Stimulated activated CD4-positive, alpha-beta T cell treated with anti-CD3 and anti-CD28 coated beads, Interleukin-4, amount 100 ng/mL, for 24 hours (primary cell): Measurements from ENCODE around the gene CHTF18.

ENCODE experiments used
- DNase-seq: peaks from one replicate; pipeline ENCODE4 v3.0.0-alpha.2; 2020

Gene CHTF18

DNA sequence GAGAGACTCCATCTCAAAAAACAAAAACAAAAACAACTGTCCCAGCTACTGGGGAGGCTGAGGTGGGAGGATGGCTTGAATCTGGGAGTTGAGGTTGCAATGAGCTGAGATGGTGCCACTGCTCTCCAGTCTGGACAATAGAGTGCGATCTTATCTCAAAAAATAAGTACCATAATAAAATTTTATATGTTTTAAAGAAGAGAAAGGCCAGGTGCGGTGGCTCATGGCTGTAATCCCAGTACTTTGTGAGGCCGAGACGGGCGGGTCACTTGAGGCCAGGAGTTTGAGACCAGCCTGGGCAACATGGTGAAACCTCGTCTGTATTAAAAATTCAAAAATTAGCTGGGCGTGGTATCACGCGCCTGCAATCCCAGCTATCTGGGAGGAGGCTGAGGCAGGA, 11.6 kb upstream of the CHTF18 start:
- no peak for DNase-seq

DNA sequence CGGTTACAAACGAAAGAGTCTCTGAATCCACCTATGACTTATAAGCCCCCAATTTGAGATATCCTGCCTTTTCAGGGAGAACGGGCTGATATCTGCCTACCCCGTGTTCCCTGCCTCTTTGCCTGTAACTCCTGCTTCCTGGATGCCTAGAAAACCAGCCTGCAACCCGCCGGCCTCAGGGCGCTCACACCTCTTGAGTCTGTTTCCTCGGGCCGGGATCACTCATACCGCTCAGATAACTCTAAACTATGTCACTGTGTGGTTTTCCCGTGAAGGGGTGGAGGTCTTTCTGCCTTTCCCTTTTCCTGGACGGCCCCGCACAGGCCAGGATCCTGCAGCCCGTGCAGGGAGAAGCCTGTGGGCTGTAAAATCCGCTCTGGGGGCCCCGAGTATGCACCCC, 10.6 kb upstream of the CHTF18 start:
- DNase-seq, result no peak

DNA sequence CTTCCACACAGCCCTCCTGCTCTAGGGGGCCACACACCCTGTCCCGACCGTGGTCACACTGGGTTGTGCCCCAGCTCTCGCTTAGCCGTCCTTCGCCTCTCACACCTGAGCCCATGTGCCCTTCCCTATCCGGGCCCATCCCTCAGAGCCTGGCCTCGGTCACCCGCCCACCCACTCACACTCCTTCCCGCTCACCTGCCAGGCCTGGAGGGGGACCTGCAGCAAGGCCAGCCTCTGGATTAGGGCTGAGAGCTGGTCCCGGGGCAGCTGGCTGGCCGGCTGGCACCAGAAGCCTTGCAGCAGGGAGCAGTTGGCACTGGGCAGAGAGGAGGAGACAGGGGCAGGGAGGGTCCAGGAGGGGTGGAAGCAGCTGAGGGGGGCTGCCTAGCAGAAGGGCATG, 10.0 kb upstream of the CHTF18 start:
- DNase-seq, result no peak

DNA sequence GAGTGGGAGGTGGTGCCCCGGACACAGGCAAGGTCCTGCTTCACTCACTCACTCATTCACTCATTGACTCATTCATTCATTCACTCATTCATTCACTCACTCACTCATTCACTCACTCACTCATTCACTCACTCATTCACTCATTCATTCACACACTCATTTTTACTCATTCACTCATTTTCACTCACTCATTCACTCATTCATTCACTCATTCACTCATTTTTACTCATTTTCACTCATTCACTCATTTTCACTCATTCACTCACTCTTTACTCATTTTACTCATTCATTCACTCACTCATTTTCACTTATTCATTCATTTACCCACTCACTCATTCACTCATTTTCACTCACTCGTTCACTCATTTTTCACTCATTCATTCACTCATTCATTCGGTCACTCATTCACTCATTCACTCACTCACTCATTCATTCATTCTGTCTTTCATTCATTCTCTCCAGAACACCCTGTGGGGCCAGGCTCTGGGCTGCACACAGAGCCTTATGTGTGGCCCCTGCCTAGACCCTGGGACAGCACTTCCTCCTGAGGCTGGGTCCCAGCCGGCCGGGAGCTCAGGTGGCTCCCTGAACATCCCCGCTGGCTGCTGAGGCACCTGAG, 9.4 kb upstream of the CHTF18 start:
- no peak for DNase-seq

DNA sequence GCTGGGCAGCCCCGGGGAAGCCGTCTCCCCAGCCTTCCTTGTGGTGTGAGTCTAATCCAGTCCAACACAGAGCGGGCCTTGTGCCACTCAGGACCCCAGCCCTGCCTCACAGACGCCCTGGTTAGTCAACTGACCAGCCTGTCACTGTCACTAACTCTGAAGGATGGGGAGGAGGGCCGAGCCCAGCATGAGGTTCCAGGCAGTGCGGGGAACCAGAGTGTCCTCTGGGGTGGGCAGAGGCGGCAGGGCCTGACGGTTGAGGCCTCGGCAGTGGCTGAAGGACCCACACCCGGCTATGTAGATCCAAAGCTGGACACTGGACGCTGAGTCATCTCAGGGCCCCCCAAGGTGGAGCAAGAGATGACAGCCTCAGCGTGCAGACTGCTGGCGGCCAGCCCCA, 8.9 kb upstream of the CHTF18 start:
- DNase-seq, result no peak

DNA sequence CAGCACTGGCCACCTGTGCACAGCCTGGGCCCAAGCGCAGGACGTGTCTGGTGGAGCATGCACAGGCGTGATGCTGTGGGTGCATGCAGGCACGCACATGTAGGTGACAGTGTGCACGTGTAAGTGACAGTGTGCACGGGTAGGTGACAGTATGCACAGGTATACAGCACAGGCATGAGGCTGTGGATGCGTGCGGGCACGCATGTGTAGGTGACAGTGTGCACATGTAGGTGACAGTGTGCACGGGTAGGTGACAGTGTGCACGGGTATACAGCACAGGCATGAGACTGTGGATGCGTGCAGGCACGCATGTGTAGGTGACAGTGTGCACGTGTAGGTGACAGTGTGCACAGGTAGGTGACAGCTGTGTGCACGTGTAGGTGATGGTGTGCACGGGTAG, 8.1 kb upstream of the CHTF18 start:
- no peak for DNase-seq

DNA sequence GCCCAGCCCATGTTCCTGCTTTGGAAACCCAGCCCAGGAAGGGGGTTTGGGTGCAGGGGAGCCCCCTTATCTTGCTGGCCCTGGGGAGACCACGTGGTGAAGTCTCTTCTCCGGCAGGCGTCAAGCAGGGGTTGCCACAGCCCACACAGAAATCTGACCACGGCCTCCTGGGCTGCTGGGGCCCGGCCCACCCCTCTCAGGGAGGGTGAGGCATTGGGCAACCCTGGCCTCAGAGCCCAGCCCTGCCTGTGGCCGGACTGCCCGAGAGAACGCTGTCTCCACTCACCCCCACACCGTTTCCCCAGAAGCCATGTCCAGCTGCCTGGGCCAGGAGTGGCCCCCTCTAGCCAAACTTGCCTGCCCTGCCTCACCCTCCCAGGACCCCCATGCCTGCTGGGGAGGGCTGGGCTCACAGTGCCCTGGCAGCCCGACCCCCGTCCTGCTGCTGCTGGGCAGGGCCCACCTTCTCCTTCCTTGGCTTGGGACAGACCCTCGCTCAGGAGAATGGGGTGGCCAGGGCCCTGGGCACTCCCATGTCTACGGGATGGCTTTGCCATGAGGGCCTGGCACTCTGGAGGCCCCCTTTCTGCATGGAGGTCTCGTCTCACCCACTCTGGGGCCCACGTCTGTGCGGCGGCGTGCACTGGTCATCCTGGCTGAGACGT, 6.9 kb upstream of the CHTF18 start:
- no peak for DNase-seq

DNA sequence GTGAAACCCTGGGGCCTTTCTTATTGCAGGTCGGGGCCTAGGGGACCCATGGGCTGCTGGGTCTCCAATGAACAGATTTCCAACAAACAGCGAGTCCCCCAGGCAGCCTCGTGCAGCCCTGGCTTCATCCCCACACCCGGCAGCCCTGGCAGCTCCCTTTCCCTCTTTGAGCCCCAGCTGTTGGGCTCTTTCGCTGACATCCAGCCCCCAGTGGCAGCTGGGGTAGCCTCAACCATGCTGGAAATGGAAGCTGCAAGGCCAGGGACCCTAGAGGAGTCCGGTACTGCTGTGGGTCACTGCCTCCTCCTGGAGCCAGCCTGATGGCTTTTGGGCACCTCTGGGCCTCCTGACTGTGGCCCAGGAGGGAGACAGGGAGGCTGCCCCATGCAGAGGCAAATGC, 6.2 kb upstream of the CHTF18 start:
- DNase-seq, result no peak

DNA sequence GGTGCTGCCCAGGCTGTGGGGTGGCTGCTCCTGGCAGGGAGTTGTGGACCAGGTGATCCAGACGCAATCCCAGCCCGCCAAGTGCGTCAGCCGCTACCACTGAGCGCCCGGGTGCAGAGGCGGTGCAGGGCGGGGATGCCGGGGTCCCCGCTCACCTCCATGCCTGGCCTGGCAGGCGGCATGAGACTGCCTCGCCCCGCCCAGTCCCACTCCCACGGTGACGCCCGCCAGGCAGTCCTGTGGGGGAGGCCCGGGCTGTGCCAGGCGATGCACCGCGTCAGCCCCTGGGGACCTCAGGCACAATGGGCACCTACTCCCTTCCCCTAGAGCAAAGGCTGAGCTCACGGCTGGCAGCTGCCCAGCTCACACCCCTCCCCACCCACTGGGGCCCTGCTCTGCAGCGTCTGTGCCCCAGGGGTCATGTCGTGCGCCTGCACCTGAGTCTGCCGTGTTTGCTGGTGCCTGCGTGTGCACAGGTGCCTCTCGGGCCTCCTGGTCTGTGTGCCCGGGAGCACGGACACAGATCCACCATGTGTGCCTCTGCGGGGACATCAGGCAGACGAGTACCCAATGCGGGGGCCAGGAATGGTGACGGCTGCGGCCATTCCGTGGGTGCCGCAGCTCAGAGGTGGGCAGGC, 5.5 kb upstream of the CHTF18 start:
- DNase-seq, result no peak

DNA sequence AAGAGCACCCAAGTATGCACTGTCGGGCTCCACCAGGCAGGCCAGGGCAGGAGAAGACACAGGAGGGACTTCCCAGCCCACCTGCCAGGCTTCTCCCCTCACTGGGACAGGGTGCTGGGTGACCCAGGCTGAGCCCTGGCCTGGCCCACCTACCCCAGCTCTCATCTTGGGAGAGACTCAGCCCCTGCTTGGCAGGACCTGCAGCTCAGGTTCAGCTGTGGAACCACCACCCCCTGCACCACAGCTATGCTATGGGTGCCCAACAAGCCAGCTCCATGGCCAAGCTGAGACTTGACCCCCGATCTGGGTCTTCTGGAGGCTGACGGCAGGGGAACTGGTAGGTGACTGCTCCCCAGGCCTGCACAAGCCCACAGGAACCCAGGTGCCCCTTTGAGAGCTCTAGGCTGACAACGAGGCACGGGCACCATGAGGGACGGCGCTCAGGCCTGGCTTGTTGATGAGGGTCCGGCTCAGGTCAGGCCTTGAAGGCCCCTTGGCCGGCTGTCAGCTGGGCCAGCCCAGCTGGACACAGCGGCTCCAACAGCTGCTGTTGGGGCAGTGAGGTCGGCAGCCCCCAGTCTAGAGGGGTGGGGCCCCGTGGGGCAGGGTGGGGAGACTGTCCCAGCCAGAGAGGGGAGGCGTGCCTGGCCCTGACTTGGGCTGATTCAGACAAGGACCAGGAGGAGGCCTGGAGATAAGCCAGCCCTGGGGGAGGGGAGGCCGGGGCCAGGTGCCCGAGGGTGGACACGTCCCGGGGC, 4.8 kb upstream of the CHTF18 start:
- no peak for DNase-seq

DNA sequence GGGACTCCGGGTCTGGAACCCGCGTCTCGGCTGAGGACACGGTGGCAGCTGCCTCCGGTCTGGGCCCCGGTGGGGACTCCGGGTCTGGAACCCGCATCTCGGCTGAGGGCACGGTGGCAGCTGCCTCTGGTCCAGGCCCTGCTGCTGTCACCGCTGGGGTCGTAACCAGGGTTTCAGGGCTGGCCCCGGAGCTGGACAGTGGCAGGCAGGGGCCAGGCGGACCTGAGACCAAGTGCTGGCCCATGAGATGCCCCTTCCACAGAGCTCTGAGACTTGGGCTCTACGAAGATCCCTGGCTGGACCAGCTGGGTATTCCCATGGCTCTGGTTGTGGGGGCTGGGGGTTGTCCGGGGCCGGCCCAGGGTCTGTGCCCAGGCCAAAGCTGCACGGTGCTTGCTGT, 4.0 kb upstream of the CHTF18 start:
- no peak for DNase-seq

DNA sequence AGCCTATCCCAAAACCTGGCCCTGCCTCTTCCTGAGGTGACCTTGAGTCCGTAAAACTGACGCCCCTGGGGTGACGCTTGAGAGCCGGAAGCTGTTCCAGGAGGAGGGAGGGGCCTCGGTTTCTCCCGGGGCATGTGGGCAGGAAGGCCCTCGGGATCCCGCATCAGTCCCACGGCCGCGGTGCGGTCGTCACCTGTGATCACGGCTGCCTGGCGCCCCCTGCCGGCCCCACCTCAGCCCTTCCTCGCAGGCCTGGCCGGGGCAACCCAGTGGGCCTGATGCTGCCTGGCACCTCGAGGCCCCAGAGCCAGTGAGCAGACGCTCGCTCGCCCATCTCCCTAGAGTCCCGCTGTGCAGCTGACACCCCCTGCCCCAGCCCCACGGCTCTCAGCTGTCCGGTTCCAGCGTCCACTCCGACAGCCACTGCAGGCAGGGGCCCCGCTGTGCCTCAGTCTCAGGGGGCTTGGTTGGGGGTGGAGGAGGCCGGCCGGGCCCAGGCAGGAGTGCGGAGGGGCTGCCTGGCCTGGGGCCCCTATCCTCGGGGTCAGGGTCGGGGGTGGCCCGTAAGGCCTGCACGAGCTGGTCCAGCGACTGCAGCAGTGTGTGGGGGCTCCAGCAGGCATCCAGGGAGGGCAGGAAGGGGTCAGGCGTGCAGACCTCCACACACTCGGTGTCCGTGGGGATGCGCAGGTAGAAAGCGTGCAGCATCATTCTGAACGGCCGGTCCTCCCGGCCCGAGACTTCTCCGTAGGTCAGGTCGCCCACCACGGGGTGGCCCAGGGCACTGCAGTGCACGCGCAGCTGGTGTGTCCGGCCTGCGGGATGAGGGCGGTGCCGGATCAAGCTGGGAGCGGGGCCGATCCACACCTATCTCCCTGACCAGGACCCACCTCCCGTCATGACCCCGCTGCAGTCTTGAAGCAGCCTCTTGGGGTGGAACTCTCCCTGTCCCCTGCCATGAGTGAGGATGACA, 2.6 kb upstream of the CHTF18 start:
- DNase-seq, result peak; percentile 76

DNA sequence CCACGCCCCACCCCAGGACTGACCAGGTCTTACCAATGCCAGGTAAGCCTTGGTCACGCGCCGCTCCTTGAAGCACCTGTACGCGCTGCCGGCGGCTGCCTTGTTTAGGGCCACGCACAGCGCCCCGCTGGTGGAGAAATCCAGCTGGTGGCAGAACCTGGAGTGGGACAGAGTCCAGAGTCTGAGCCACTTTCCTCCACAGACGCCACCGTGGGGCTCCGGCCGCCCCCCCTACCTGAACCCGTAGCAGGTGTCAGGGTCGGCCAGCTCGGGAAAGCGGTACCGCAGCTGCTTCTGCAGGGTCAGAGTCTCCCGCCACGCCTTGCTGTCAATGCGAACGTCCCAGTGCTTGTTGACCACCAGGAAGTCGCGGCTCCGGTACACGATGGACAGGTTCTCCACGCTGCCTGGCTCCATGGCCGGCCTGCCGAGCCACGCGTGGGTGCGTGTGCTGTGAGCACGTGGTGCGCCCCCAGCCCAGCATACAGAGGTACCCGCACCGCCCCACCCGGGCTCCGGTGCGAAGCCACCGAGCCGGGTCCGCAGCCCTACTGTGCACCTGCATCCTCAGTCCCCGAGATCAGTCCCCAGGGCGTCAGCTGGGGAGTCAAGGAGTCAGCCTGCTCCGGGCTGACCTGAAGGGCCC, 976 bp upstream of the CHTF18 start:
- no peak for DNase-seq

DNA sequence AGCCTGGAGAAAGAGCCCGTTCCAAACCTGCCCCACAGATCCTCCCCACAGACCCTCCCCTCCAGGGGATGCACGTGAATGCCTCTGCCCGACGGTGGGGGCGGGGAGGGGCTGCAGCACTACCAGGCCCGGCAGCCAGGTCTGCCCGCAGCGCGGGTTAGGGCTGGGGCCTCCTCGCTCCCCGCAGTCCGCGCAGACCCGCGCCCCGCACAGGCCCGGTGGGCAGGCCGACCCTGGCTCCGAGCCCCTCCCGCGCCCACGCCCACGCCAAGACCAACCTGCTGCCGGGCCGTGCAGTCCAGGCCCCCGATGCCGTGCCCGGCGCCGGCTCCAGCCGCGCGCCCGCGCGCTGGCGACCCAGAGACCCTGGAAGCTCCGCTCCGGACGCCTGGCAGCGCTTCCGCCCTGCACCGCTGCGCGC, 432 bp upstream of the CHTF18 start, which contains the start of gene RPUSD1:
RPUSD1 (minus strand) TSS at position 404 of the 421 bp plus-strand sequence. CDS start 644 bp downstream, outside the sequence.
- DNase-seq, result no peak

DNA sequence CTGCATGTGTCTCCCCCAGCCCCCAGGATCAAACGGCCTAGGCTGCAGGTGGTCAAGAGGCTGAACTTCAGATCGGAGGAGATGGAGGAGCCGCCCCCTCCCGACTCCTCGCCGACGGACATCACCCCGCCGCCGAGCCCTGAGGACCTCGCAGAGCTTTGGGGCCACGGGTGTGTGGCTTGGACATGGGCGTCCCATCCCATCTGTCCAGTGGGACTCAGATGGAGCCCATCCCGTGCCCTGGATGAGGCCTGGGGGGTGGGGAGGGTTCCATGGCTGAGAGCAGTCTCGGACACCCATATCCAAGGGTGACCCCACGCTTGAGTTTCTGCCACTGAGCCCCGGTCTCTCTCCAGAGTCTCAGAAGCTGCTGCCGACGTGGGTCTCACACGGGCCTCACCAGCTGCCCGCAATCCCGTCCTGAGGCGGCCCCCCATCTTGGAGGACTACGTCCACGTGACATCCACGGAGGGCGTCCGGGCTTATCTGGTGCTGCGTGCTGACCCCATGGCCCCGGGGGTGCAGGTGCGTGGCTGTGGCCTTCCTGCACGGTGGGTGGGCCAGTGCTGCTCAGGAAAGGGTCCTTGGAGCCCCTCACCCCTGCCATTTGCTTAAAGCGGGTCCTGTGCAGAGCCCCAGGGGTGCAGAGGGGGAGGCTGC, 901 bp downstream of the CHTF18 start:
- DNase-seq, result no peak

DNA sequence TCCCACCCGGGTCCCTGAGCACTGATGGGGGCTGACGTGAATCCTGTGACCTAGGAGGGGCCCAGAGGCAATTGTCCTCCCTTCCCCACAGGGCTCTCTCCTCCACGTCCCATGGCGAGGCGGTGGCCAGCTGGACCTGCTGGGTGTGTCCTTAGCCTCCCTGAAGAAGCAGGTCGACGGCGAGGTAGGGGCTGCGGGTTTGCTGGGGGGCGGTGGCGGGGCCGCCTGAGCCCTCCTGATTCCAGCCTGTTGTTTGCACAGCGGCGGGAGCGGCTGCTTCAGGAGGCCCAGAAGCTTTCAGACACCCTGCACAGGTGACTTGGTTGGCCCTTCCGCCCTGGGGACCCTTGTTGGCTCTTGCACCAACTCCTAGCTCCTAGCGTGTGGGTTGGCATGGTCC, 1.7 kb downstream of the CHTF18 start:
- DNase-seq, result no peak

DNA sequence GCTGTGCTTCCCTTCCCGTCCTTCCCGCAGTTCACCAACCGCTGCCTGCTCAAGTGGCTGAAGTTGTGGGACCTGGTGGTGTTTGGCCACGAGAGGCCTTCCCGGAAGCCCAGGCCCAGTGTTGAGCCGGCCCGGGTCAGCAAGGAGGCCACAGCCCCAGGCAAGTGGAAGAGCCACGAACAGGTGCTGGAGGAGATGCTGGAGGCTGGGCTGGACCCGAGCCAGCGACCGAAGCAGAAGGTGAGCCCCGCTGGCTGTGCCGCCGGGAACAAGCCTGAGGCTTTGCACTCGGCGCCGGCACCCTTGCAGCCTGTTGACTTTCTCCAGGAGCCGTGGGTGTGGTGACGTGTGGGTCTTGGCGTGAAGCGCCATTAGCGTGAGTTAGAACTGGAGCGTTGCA, 2.7 kb downstream of the CHTF18 start:
- DNase-seq, result no peak

DNA sequence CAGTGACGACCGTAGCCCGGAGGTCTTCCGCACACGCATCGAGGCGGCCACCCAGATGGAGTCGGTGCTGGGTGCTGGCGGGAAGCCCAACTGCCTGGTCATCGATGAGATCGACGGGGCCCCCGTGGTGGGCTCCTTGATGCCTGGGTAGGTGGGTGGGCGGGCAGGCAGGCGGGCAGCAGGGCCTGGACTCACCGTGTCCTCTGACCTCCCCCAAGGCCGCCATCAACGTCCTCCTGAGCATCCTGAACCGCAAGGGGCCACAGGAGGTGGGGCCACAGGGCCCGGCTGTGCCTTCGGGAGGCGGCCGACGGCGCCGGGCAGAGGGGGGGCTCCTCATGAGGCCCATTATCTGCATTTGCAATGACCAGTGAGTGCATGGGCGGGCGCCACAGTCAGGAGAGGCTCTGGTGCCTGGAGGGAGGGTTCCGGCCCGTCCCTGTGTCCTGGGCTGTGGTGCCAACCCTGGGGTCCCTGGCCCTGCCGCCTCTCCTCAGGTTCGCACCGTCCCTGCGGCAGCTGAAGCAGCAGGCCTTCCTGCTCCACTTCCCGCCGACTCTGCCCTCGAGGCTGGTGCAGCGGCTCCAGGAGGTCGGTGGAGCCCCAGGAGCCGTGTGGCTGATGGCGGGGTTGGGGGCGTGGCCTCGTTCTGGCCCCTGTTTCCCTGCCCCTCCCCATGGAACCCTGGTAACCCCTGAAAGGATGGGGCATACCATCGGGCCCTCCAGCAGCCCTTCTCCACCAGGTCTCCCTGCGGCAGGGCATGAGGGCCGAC, 4.0 kb downstream of the CHTF18 start:
- DNase-seq, result no peak

DNA sequence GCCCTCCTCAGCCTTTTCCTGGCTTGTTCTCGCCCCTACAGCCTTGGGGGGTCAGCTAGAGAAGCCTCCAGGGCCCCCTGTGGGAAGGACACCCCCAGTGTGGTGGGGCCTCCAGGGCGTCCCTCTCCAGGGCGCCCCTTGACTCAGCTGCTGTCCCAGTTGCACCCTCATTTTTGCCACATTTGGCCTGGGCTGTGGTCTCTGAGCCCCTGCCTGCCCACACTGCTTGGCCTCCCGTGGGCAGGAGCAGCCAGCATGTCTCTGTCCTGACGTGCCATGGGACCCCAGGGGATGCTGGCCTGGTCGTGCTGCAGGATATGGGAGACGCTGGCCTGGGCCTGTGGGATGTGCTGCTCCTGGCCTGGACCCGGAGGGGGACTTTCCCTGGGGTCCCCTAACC, 5.0 kb downstream of the CHTF18 start:
- DNase-seq, result no peak

DNA sequence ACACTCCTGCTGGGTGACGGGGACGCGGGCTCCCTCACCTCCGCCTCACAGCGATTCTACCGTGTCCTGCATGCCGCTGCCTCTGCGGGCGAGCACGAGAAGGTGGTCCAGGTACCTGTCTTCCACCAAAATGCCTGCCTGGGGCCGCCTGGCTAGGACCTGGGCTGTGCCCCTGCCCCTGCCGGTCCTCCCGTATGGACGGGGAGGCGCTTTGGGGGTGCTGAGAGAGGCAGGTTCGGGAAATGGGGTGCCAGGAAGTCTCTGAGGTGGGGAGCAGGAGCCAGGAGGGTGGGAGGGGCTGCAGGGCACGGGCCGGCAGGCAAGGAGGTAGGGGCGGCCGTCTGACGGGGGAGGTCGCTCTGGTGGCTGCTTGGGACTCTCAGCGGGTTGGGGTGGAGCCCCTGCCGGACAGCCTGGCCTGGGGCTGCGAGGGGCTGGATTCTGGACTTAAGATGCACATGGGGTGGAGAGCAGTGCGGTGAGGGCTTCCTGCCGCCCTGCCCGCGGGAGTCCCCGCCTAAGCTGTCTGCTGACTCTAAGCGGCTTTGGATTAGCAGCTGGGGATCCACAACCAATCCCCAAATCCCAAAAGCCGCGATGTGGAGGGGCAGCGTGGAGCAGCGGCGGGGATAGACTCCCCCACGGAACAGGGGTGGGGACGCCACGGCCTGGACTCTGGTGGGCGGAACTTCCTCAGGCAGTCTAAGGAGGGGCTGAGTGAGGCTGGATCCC, 5.8 kb downstream of the CHTF18 start:
- no peak for DNase-seq
